GM12865 (cell line): ENCODE measurements around the gene FBXW10B.
"Not testable (repeated sequence)": the region's sequence is repeated elsewhere in the genome, so short reads cannot be mapped to it uniquely, and the experiment has no call there.

Experiments used
- DNase-seq: peaks from one replicate; pipeline ENCODE4 v3.0.0; 2010; ENCODE audit warnings: low read depth
- H3K4me3 ChIP-seq: 2 replicates; pipeline ENCODE4 v1.5.1; 2011; ENCODE audit warnings: mild to moderate bottlenecking, low read depth, low read length, control low read depth
- CTCF ChIP-seq: IDR thresholded peaks from 2 replicates; pipeline ENCODE4 v1.5.1; 2011; ENCODE audit warnings: low read length, control low read depth, low read depth, inconsistent platforms; ENCODE audit not compliant: insufficient read depth; ENCODE audit errors: missing control alignments

The FBXW10B gene

GRCh38 chr17:15619331-15620058 lies at the start of gene FBXW10B:
Gene FBXW10B, minus strand, starts transcription at chr17:15619704. Its CDS starts 192 bp downstream, at chr17:15619512.
- not testable (repeated sequence) for DNase-seq, H3K4me3 ChIP-seq

- no peak for DNase-seq
- no peak for TF ChIP-seq CTCF
These were observed 44.2 kb upstream of the FBXW10B start for GRCh38 chr17:15663691-15664090.

GRCh38 chr17:15663176-15663575 lies 43.7 kb upstream of the FBXW10B start:
- DNase-seq = no peak
- TF ChIP-seq CTCF = no peak
- no peak overlapping the region for H3K4me3 ChIP-seq

More at GRCh38 chr17:15663691-15664090, 44.2 kb upstream of the FBXW10B start:
- no peak overlapping the region for H3K4me3 ChIP-seq

- no peak for DNase-seq
- no peak for TF ChIP-seq CTCF
- H3K4me3 ChIP-seq = no peak overlapping the region
These were observed 43.2 kb upstream of the FBXW10B start for GRCh38 chr17:15662681-15663080.

GRCh38 chr17:15660077-15660476 lies 40.6 kb upstream of the FBXW10B start:
- TF ChIP-seq CTCF = no peak
- H3K4me3 ChIP-seq = no peak overlapping the region
- DNase-seq = no peak

- H3K4me3 ChIP-seq = no peak overlapping the region
- no peak for DNase-seq
- TF ChIP-seq CTCF = no peak
These were observed 40.2 kb upstream of the FBXW10B start for GRCh38 chr17:15659663-15660062.

- no peak for DNase-seq
- TF ChIP-seq CTCF = no peak
- H3K4me3 ChIP-seq = no peak overlapping the region
These were observed 39.7 kb upstream of the FBXW10B start for GRCh38 chr17:15659236-15659635.
